Ascending aorta (tissue), 2 donors: Measurements from ENCODE around the gene SLC24A3. TPM values are rescaled to one million over a fixed set of nuclear protein-coding genes. Genes with fewer than 3 reads are reported as not detected.

Experiments
- DNase-seq, 2 donors: peaks; one replicate each; pipeline ENCODE4 v3.0.0-alpha.2; 2019; ENCODE audit warnings: low spot score in 2 of 2
- H3K27ac ChIP-seq, 2 donors: fragments of 200-600 bp; sonication (generic); one replicate each; pipeline ENCODE4 v1.5.1; 2016 to 2017; ENCODE audit warnings: mild to moderate bottlenecking in 1 of 2
- H3K27me3 ChIP-seq: fragments of 200-600 bp; sonication (generic); one replicate; pipeline ENCODE4 v1.5.1; 2017
- H3K36me3 ChIP-seq, 2 donors: fragments of 200-600 bp; sonication (generic); one replicate each; pipeline ENCODE4 v1.5.1; 2016
- H3K4me1 ChIP-seq, 2 donors: fragments of 200-600 bp; sonication (generic); one replicate each; pipeline ENCODE4 v1.5.1; 2016 to 2017; ENCODE audit warnings: mild to moderate bottlenecking in 1 of 2
- H3K4me3 ChIP-seq, 2 donors: fragments of 200-600 bp; sonication (generic); one replicate each; pipeline ENCODE4 v1.5.1; 2016 to 2017; ENCODE audit warnings: mild to moderate bottlenecking in 1 of 2
- H3K9me3 ChIP-seq, 2 donors: fragments of 200-600 bp; sonication (generic); one replicate each; pipeline ENCODE4 v1.5.1; 2016
- intact Hi-C: fragments of 100-400 bp; cut with DNase I; formaldehyde crosslinking; loops from one replicate; pipeline ENCODE4 v1.15.1; 2023
- total RNA-seq: library from RNA; depleted of rRNA; stranded (reverse); fragments of >200 nt; gene quantifications from one replicate; pipeline ENCODE4 v1.1.0, GENCODE V29; 2016
- TF ChIP-seq, protein P1 (sequence below), 3 experiments: fragments of 200-600 bp in 2 of 3; fragments of 450-650 bp in 1 of 3; sonication (generic) in 2 of 3; IDR thresholded peaks; one replicate each; pipeline ENCODE4 v1.5.1; 2016 to 2019; ENCODE audit warnings: antibody characterized with exemption in 3 of 3, mild to moderate bottlenecking in 1 of 3, moderate library complexity in 1 of 3

Gene SLC24A3
- total RNA-seq, 1 donor from 2014 or later = 12.9 TPM

DNA sequence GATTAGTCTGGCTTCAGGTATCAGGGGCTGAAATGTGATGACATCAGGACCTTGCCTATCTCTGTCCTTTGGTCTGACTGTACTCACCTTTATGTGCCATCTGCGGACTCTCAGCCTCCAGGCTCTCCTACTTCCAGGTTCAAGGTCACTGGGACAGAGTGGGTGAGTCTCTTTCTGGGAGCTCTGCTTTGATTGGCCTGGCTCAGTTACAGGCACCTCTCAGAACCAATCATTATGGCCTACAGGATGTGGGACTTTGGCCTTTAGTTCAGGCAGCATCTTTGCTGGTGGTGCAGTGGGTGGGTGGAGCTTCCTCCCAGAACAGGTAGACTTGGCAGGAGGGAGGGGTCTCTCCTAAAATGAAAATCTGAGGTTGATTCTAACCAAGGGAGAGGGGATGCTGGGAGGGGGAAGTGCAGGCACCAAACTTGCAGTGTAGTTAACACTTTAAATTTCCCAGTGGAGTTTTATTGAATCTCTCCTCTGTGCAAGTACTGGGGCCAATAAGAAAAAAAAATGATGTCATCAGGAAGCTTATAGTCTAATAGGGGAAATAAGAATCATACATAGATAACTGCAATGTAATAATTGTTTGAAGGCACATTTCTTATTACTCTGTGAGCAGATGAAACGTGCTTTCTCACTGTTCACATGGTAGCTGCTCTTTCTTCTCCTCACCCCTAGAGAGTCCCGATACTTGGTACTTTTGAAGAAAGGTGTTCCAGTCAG, 53.4 kb downstream of the SLC24A3 start:
- no peaks in the 10 kb centered on the region for H3K9me3 ChIP-seq
- H3K4me3 ChIP-seq = no peak overlapping the region
- no peak overlapping the region for H3K27ac ChIP-seq
- no peaks in the 10 kb centered on the region for H3K36me3 ChIP-seq
- intact Hi-C loops = no loop called here
- no peaks in the 10 kb centered on the region for H3K27me3 ChIP-seq
- TF ChIP-seq, protein P1, sequence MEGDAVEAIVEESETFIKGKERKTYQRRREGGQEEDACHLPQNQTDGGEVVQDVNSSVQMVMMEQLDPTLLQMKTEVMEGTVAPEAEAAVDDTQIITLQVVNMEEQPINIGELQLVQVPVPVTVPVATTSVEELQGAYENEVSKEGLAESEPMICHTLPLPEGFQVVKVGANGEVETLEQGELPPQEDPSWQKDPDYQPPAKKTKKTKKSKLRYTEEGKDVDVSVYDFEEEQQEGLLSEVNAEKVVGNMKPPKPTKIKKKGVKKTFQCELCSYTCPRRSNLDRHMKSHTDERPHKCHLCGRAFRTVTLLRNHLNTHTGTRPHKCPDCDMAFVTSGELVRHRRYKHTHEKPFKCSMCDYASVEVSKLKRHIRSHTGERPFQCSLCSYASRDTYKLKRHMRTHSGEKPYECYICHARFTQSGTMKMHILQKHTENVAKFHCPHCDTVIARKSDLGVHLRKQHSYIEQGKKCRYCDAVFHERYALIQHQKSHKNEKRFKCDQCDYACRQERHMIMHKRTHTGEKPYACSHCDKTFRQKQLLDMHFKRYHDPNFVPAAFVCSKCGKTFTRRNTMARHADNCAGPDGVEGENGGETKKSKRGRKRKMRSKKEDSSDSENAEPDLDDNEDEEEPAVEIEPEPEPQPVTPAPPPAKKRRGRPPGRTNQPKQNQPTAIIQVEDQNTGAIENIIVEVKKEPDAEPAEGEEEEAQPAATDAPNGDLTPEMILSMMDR (IDR thresholded peaks at IDR 0.05) = no peak
- DNase-seq = peak in 1 of 2 donors; percentile 8
- H3K4me1 ChIP-seq = peaks cover 0 to 5% of the 10 kb centered on the region in 2 donors

DNA sequence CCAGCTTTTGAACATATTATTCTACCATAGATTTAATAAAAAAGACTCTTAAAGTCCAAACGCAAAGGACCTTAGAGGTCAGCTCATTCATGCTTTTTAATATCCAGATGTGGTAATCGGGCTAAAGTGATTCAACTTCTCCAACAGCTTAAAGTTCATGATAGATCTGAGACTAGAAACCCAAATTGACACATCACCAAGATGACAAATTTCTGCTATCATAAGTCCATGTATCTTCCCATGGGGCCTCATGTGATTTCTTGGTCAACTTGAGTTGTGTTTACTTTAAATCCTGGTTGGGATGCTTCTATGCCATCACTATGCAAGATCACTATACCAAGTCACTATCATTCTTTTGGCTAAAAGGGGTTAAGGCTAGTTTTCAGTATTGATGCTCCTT, 56.0 kb downstream of the SLC24A3 start:
- TF ChIP-seq, protein P1 (IDR thresholded peaks at IDR 0.05) = no peak
- Histone ChIP-seq H3K36me3 (no peaks in the 10 kb centered on the region), H3K9me3 (no peaks in the 10 kb centered on the region), H3K27ac (no peak overlapping the region), H3K4me3 (no peak overlapping the region), H3K4me1 (no peaks in the 10 kb centered on the region), H3K27me3 (no peaks in the 10 kb centered on the region)
- DNase-seq = no peak
- intact Hi-C loops = no loop called here

DNA sequence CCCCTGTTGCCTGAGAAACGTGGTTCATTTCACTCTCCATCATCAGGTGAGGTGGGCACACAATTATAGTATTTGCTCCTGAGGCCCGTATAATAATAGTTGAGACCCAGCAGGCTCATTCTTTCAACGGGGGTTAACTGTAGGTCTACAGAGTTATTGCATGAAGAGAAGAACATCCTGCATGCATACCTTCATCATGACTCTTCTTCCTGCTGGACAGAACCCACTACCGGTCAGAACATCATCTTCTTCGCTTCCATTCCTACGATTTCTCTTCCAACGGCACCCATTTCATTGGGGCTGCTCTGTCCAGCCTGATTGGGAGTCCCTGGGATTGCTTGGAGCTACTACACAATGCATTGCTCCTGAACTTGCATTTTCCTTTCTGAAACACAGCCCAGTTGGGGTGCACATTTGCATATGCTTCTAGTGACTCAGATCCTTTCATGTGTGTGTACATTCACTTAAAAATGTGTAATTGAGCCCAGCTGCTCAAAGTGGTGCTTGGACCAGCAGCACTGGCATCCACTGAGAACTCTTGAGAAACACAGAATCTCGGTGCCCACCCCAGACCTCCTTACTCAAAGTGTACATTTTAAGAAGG, 57.4 kb downstream of the SLC24A3 start:
- no peaks in the 10 kb centered on the region for H3K36me3 ChIP-seq
- no peaks in the 10 kb centered on the region for H3K27me3 ChIP-seq
- peak in 1 of 2 donors; percentile 15 for DNase-seq
- H3K4me3 ChIP-seq = no peak overlapping the region
- no peak overlapping the region for H3K27ac ChIP-seq
- no peaks in the 10 kb centered on the region for H3K9me3 ChIP-seq
- intact Hi-C loops = no loop called here
- H3K4me1 ChIP-seq = peaks cover 0 to 3% of the 10 kb centered on the region in 2 donors
- TF ChIP-seq, protein P1 (IDR thresholded peaks at IDR 0.05) = no peak

GRCh38 chr20:19271879-19272651, 59.6 kb downstream of the SLC24A3 start:
- peak in 1 of 2 donors; percentile 45 for DNase-seq
- peaks cover 0 to 16% of the 10 kb centered on the region in 2 donors for H3K4me1 ChIP-seq
- no peak overlapping the region for H3K4me3 ChIP-seq
- no peak overlapping the region for H3K27ac ChIP-seq
- TF ChIP-seq, protein P1 (IDR thresholded peaks at IDR 0.05) = no peak
- H3K36me3 ChIP-seq = no peaks in the 10 kb centered on the region
- intact Hi-C loops = no loop called here
- H3K27me3 ChIP-seq = no peaks in the 10 kb centered on the region
- no peaks in the 10 kb centered on the region for H3K9me3 ChIP-seq

- no peaks in the 10 kb centered on the region for H3K9me3 ChIP-seq
- peak in 1 of 2 donors; percentile 50 for DNase-seq
- no peaks in the 10 kb centered on the region for H3K27me3 ChIP-seq
- no peak overlapping the region for H3K4me3 ChIP-seq
- TF ChIP-seq, protein P1 (IDR thresholded peaks at IDR 0.05) = no peak
- peaks cover 0 to 16% of the 10 kb centered on the region in 2 donors for H3K4me1 ChIP-seq
- no peaks in the 10 kb centered on the region for H3K36me3 ChIP-seq
- no peak overlapping the region for H3K27ac ChIP-seq
- intact Hi-C loops = no loop called here
These were observed 60.7 kb downstream of the SLC24A3 start for GRCh38 chr20:19272976-19273654.
